ENCODE results near the gene PTPRN2.
"Not testable (repeated sequence)": the region's sequence is repeated elsewhere in the genome, so short reads cannot be mapped to it uniquely, and the experiment has no call there.

Gene PTPRN2

DNA sequence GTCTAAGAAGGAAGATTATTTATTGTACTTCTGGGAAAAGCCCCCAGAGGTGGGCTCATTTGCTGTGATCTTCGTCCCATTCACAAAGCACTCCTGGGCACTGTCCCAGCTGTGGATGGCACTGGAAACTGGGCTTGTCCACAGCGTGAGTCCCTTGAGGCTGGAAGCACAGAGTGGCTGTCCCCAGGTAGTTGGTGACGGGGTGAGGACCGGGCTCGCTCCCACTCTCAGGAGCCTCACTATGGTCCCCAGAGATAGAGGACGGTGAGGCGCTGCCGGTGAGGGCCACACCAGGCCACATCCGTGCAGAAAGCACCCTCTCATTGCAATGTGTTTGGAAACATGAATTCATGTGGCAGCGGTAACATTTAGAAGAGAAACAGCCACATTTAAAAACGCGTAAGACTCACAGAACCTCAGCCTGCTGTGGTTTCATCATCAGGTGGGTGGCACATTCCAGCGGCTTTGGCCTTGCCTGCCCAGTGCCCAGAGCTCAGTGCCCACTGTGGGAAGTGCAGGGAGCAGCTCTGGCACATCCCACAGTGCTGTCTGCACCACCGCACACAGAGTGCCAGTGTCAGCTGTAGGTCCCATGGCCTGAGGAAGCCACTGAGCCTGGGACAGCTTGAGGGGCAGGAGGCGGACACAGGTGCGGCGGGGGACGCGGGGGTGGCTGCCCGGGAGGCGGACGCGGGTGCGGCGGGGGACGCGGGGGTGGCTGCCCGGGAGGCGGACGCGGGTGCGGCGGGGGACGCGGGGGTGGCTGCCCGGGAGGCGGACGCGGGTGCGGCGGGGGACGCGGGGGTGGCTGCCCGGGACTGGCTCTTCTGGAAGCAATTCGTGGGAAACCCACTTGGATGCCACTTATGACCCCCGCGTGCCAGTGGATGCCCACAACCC, 801.0 kb downstream of the PTPRN2 start:
- no peak for DNase-seq

DNA sequence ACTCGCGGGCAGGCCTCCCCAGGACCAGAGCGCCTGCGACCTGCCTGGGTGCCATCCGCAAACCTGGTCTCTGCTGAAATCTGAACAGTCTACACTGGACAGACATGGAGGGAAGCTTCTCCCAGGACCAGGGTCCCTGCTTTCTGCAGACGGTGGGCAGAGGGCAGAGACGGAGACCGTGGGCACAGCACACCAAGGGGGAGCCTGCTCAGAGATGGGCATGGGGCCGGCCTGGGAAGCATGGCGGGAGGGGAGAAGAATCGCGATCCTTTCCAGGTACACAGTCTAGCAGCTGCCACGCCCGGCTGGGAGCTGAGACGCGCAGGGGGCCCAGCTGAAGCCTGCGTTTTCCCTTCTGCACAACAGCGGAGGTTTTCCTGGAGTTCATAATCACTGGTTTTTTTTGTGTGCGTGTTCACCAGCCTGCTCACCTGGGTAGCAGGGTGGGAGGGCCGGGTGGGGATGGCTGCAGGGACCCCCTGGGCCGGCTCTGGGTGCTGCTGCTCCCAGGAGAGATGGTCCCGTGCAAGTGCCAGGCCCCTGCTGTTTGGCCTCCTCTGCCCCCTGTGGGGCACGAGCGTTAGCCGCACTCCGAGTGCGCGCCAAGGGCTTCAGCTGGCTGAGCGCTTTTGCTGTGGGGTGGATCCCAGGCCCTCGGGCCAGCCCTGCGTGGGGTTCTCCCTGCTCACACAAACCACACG, 802.0 kb downstream of the PTPRN2 start:
- no peak for DNase-seq

DNA sequence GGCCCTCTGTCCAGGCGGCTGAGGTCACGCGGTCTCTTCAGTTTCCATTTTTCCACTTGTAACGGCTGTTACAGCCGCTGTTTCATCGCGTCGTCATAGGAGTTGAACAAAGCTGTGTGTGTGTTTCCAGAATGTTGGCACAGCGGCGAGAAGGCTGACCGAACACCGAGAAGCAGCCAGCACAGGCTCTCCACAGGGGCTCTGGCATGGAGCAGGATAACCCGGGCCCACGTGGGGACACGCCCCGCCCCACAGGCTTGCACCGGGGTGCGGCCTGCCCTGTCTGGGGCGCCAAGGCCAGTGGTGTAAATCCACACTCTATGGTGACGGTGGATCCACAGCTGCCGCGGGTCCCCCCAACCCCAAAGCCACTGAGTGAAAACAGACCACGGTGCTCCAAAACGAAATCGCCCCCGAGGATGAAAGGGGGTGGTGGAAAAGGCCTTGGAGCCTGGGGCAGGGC, 802.6 kb downstream of the PTPRN2 start:
- no peak for DNase-seq

DNA sequence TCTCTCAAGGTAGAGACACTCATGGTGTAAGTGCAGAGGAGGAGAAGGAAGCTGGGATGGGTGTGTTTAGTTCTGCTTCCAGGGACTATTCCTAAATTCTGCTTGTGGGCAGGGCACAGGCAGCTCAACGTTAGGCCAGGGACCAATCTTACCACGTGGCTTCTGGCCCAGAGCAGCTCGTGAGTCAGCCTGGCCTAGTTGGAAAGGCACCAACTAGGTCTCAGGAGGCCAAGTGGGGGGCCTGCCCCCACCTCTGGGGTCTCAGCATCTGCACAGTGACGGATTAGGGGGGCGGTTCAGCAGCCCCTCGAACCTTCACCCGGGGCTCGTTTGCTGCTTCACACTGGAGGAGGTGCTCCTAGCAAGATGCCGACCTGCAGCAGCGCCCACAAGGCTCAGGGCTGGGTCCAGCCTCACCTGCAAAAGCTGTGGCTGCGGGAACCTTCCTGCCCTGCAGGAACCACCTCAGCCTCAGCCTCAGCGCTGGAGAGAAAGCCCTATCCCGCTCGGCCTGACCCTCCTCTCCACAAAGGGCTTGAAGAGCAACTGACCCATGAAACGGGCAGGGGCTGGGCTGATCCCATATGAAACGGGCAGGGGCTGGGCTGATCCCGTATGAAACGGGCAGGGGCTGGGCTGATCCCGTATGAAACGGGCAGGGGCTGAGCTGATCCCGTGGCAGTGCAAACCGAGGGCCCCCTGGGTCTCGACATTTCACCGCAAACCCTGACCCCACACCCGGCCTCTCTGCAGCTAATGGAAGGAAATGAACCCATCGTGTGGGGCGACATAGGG, 803.4 kb downstream of the PTPRN2 start:
- DNase-seq, result no peak

DNA sequence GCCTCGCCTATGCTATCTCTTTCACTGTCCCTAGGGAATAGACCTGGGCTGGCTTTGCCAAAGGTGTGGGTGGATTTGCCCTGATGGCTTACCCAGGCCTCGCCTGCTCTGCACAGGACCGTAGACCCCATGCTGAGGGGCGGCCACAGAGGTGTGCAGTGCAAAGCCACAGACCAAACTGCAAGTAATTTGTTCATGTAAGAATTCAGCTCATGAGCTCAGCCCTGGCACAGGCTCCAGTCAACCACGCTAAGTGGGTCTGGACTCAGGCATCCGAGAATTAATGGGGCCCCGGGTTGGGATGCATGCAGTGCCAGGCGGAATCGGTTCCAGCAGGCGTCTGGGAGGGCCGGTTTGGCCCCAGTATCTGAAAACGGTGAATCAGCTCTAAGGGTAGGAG, 805.6 kb downstream of the PTPRN2 start:
- DNase-seq, result no peak

DNA sequence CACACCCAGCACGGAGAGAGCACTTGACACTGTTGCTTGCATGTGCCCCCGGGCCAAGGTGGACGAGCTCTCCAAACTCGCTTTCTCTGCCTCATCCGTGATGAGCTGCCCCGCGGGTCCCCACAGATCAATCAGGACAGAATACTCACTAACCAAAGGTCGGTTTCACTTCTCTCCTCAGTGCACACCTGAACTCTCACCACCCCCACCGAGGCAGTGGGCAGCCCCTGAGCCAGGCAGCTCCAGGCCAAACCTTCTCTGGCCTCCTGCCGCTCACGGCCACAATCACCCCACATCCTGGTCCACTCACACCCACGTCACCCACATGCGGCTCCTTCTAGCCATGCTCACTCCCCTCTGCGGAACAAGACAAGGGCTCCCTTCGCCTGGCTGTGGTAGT, 806.9 kb downstream of the PTPRN2 start:
- no peak for DNase-seq

DNA sequence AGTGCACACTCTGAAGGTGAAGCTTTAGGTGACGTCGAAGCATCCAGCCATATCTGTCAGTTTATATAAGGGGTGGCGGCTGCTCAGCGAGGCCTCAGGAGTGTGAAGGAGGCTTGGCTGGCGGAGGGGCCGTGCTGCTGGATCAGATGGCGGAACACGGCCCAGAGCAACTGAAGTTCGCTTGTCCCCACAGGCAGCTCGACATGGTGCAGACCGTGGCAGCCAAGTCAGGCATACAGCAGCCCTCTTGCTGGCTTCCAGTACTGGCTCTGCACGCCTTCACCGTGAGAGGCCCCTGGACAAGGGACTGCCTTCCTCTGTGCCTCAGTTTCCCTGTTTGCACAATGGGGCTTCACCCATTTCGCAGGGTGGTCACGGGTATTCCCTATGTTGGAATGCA, 807.3 kb downstream of the PTPRN2 start:
- no peak for DNase-seq

DNA sequence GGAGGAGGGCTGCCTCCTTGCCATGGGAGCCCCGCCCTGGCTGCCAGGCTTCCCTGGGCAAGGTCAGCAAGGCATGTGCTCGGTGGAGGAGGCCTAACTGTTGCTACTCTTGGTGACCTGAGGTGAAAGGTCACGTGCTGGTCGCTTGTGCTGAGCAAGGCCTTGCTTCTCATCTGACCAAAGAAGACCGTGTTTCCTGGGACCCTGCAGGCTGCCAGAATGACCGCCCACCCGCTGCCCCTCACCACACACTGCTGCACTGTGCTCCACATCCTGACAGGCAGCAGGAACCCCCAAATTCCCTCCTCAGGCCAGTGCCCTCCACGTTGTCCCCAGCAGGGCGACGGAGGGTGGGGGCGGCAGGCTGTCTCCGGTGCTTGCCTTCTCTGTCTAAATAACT, 808.4 kb downstream of the PTPRN2 start:
- DNase-seq, result no peak

DNA sequence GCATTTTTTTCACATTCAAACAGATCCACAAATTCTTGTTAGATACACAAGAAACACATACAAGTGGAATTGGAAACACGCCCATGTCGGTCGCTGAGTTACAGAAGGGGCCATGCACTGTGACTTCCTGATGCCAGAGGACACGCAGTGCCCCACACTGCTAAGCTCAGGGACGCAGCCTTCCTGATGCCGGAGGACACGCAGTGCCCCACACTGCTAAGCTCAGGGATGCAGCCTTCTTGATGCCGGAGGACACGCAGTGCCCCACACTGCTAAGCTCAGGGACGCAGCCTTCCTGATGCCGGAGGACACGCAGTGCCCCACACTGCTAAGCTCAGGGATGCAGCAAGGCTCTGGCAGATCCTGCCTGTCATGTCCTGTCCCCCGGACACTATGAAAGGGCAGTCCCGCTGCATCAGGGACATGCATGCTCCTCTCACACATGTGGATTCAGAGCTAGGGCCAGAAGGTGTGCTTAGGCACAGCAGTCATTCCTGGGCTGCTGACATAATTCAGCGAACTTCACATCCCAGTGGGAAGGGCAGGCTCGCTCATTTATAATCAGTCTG, 810.3 kb downstream of the PTPRN2 start:
- not testable (repeated sequence) for DNase-seq

DNA sequence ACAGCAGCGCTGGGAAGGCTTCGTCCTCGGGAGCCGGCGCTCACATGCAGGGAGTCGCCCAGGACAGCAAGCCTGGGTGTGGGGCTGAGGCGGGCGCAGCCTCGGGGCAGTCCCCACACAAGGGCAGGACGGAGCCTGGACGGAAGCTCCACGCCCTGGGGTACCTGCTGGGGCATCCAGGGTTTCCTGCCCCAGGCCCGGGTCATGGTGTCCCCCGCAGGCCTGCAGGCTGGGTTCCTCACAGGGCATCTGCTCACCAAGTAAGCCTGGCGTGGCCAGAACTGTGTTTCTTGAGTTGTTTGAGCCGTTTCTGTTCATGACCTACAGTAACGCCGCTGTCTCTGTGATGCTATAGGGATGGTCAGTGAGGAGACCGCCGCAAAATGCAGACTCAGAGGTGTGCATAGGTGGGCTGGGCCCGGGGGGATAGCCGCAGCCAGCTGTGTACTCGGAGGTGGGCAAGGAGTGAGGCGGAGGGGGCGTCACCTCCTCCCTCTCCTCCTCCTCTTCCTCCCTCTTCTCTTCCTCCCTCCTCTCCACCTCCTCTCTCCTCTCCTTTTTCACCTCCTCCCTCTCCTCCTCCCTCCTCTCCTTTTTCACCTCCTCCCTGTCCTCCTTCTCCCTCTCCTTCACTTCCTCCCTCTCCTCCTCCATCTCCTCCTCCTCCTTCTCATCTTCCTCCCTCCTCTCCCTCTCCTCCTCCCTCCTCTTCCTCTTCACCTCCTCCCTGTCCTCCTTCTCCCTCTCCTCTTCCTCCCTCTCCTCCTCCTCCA, 811.9 kb downstream of the PTPRN2 start:
- no peak for DNase-seq

DNA sequence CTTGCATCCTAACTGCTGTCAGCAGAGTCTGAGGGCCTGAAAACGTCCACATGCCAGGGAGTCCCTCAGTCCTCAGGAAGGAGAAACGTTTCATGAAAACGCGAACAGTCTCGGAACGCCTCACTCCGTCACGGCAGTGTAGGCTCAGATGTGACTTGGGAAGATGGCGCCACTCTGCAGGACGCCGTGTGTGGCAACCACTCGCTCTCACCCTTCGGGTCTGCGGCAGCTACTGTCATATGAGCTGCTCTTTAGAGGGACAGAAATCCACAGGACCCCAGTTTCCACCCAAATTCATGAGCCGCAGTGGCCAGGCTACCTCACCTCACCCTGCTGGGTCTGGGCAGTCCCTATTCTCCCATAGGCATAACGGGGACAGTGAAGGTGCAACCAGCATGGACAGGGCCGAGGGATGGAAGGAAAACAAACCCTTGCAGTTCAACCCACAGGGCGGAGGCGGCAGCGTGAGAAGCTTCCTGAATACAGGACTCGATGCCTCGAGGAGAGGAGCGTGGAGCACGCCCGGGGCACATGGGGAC, 812.5 kb downstream of the PTPRN2 start:
- DNase-seq, result no peak

DNA sequence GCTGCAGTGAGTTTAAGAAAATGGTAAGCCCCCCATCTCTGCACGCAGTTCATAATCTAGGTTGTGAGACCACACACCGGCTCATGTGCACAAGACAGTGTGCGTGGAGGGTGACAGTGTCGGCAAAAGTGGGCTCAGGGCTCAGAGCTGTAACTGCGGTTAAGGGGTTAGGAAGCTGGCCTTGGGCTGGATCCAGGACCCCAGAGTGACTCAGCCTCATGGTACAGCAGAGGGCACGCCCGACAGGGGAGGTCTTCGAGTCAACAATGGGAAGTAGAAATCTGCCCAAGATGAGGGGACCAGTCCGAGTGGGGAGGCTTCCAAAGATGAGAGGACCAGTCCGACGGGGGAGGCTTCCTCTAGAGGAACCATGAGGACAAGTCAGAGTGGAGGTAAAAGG, 813.1 kb downstream of the PTPRN2 start:
- no peak for DNase-seq

DNA sequence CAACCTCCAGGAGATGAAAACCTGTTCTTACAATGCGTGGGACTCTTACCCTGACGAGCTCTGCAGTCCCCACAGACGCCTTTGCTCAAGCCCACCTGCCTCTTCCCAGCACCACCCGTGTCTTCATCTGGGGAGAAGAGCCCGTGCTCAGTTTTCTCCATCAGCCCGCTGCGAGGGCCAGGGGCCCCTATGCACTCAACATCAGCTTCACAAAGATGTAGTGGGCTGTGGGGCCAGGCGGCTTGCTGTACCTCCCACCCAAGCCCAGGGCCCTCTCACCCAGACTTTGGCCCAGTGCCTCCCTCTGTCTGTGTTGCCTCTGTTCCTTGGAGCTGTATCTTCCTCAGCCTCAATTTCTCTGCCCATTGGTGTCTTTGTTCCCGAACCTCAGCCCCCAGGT, 814.3 kb downstream of the PTPRN2 start:
- DNase-seq, result no peak

DNA sequence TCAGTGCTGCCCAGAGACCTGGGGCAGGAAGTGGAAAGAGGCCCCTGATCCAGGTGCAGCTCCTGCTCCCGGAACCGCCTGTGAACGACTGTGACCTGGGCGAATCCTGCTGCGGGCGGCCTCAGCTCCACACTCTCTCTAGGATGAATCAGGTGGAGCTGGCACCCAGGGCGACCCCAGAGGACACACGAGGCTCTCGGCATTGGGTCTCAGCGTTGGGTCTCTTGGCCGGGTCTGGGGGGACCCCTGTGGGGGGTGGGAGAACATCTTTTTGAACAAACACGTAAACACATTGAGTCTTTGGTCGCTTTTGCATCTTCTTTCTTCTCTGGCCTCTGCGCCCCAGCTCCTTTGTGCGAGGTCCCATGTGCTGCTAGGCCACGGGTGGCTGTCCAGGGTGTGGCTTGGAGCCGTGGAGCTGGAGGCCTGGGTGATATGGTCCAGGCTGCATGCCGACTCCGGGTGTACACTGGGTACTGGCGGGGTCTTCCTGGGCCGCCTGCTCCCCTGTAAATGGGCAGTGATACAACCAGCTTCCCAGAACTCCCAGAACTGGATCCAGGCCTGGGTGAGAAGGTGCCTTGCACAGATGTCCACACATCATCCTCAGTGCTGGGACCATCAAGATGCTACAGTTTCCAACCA, 815.0 kb downstream of the PTPRN2 start:
- DNase-seq, result no peak

DNA sequence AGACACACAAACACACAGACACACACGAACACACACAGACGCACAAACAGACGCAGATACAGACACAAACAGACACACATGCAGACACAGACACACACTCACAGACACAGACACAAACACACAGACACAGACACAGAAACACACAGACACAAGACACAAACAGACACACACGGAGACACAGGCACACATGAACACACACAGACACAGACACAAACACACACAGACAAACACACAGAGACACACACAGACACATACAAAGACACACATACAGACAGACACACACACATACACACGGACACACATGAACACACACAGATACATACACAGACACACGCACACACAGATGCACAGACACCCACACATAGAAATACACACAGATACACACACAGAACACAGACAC, 815.9 kb downstream of the PTPRN2 start:
- DNase-seq, result no peak

DNA sequence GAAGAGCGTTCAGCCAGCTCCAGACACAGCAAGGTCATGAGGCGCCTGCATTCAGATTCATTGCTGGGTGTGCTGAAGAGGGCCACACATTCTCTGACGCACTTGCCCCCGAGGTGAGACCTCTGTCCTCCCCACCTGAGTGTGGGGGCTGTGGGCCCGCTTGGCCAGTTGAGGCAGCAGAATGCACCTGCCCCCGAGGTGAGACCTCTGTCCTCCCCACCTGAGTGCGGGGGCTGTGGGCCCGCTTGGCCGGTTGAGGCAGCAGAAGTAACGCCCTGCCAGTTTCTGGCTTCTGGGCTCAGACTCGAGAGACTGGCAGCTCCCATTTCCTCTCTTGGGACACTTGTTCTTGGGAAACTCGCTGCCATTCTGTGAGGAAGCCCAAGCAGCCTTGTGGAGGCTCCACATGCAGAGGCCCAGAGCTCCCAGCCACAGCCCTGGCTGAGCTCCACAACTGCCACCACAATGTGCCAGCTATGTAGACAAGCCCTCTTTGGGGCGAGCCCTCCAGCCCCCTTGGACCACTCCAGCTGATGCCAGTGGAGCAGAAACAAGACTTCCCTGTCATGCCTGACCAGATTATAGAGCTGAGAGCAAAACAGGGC, 816.8 kb downstream of the PTPRN2 start:
- no peak for DNase-seq

DNA sequence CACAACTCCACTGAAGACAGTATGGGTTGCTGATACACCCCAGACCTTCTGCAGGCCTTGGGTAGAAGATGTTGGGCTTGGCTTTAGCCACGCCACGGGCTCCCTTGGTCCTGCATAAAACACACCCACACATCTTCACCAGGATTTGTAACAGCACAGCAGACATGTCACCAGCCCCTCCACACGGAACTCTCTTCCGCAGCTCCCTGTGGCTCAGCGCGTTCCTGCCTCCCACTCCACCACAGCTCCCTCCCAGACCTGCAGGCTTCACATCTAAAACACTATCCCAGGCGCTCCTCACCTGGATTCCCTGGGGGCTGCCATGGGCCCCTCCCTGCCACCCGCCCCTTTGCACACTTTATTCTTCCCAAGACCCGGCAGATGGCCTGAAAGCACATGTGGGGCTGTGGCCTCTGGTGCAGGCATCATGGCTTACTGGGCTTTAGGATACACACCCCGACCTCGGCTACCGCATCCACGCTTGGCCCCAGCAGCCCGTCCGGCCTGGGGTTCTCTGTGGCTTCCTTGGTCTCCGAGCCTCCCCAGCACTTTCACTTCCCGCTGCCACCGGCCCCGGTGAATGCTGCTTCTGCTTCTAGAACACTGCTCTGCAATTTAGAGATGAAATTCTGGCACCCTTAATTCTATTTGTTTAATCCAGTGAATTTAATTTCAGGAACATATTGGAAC, 818.0 kb downstream of the PTPRN2 start:
- DNase-seq, result no peak

DNA sequence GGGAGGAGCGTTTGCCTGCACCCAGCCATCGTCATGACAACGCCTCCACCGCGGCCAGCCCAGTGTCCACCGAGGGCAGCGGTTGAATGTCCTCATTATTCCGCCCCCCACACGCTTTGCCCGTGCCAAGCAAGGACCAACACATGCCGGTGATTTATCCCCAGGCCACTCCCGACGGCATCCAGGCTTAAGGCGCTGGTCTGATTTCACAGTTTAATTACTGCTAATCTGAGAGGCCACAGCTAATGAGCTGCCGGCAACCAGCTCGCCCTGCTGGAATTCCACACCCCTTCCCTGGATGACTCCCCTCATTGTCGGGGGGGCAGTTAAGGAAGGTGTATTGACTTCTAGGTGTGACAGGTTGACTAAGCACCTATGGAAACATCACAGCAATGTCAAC, 818.5 kb downstream of the PTPRN2 start:
- DNase-seq, result no peak

DNA sequence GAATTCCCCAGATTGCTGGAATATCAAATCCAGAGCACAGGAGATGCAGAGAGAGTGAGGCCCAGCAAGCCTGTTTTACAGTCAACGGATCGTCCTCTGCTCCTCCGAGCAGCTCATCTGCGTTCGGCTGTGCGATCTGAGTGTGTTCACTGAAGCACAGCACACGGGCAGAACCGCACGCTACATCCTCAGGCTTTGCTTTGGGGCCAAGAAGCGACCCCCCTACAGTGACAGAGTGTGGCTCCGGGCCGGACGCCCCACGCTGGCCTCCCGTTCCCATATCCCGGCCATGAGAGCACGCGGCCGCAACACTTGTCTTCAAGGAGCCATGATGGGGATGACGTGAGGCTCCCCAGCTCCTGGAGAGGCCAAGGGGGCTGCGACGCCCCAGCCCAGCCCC, 819.4 kb downstream of the PTPRN2 start:
- DNase-seq, result no peak

DNA sequence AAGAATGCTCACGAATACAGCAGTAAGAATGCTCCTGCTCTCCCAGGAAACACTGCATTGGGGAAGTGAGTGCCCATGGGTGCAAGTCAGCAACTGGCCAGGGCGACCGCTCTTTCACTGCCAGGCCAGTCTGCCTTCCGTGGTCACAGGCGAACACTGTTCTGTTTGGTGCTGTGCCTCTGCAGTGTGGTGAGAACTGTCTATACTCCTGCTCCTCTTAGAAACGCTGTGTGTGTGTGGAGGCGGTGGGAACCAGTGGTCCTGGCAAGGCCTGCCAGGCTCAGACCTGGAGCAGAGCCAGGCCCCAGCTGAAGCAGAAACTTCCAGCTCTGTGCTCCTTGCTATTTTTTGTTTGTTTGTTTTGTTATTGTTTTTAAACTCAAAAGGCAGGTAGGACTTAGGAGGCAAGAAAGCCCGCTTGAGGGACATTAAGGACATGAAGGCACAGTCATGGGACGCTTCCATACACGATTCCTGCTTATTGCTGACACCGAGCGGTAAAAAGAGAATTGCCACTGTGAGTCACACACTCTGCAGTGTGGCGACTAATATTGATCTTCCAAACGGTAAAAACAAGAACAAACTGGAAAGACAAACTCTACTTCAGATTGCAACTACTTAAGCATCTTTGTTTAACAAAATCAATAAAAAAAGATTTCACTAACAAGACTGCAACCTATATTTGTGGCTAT, 820.0 kb downstream of the PTPRN2 start:
- DNase-seq, result no peak

Measured in NCI-H2171 (cell line).